Central memory CD4-positive, alpha-beta T cell (primary cell): ENCODE results near the gene PSTPIP1.

Source experiments
- DNase-seq: peaks from one replicate; pipeline ENCODE4 v3.0.0; 2022

Gene PSTPIP1

GRCh38 chr15:77032052-77032646 lies 37.2 kb downstream of the PSTPIP1 start:
- no peak for DNase-seq

- DNase-seq = no peak
Observed at GRCh38 chr15:77032647-77033416, 37.9 kb downstream of the PSTPIP1 start.

- no peak for DNase-seq
Observed at GRCh38 chr15:77033417-77033728, 38.4 kb downstream of the PSTPIP1 start.

- DNase-seq = no peak
Observed at GRCh38 chr15:77033729-77034671, 39.1 kb downstream of the PSTPIP1 start.

- DNase-seq = no peak
Observed at GRCh38 chr15:77034695-77035489, 40.0 kb downstream of the PSTPIP1 start.

DNA sequence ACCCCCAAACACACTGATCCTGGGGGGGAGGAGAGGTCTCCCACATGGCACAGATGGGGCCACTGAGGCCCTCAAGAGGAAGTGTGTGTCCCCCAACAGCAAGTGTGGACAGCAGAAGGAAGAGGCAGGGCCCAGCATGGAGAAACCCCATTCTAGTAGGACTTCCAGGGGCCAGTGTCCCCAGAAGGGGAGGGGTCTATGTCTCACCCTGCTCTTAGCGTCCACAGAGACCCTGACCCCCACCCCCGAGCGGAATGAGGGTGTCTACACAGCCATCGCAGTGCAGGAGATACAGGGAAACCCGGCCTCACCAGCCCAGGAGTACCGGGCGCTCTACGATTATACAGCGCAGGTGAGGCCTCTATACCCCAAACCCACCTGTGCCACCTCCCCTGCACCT lies 40.7 kb downstream of the PSTPIP1 start:
- DNase-seq = no peak

DNA sequence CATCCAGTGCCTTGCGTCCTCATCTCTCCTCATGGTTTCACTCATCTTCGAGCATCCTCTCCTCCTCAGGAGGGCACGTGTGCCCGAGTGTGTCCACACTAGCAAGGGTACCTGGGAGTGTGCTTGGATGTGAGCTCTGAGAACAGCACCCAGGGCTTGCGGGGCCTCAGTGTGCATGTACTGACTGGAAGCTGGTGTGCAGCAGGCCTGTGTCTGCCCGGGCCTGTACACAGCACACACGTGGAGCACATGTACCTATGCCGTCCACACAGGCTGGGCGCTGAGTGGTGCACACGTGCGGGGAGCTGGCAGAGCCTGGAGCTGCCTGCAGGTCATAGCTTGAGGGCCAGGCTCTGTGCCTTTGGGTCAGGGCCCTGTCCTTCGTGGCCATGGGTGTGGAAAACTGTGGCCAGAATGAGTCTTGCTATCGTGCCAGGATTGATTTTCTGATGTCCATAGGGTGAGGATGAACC lies 41.1 kb downstream of the PSTPIP1 start:
- no peak for DNase-seq

- no peak for DNase-seq
Observed at GRCh38 chr15:77036537-77037387, 41.8 kb downstream of the PSTPIP1 start.

GRCh38 chr15:77037388-77038209 lies 42.7 kb downstream of the PSTPIP1 start:
- no peak for DNase-seq

DNA sequence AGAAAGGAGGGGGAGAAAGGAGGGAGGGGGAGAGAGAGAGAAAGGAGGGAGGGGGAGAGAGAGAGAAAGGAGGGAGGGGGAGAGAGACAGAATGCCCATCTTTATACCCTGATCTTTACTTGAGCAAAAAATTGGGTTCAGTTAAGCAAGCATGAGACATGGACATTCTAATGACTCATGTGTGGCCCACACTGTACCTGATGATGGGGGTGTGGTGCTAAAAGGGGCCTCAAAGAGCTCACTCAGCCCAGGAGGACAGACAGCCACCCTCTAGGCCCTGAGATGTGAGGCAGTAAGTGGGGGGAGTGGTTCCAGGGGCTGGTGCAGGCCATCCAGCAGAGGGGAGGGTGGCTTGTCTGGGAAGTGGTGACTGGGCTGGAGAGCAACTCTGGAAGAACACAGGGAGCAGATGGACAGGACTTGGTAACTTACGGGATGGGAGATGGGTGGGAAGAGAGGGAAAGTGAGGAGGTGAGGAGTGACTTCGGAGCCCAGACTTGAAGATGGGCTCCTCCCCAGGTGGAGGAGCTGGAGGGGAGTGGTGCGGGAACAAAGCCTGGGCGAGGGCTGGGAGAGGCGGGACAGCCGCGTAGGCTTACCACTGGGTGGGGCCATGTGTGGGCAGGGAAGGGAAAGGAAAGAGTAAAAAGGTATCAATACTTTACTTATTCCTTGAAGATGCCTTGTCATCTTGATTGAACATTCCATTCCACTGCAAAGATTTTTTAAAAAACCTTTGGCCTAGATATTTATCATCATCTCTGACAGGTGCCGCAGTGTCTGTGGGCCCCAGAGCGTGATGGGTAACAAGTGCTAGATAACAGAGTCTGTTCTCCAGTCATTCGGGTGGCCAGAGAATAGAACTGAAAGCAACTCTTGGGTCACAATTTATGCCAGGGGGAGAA lies 43.6 kb downstream of the PSTPIP1 start:
- no peak for DNase-seq

- no peak for DNase-seq
Observed at GRCh38 chr15:77039217-77039533, 44.2 kb downstream of the PSTPIP1 start.

GRCh38 chr15:77039848-77040247 lies 44.9 kb downstream of the PSTPIP1 start:
- DNase-seq = no peak

GRCh38 chr15:77040673-77041072 lies 45.7 kb downstream of the PSTPIP1 start:
- no peak for DNase-seq

- DNase-seq = no peak
Observed at GRCh38 chr15:77042245-77042919, 47.5 kb downstream of the PSTPIP1 start.

- DNase-seq = no peak
Observed at GRCh38 chr15:77042955-77043920, 48.3 kb downstream of the PSTPIP1 start.

DNA sequence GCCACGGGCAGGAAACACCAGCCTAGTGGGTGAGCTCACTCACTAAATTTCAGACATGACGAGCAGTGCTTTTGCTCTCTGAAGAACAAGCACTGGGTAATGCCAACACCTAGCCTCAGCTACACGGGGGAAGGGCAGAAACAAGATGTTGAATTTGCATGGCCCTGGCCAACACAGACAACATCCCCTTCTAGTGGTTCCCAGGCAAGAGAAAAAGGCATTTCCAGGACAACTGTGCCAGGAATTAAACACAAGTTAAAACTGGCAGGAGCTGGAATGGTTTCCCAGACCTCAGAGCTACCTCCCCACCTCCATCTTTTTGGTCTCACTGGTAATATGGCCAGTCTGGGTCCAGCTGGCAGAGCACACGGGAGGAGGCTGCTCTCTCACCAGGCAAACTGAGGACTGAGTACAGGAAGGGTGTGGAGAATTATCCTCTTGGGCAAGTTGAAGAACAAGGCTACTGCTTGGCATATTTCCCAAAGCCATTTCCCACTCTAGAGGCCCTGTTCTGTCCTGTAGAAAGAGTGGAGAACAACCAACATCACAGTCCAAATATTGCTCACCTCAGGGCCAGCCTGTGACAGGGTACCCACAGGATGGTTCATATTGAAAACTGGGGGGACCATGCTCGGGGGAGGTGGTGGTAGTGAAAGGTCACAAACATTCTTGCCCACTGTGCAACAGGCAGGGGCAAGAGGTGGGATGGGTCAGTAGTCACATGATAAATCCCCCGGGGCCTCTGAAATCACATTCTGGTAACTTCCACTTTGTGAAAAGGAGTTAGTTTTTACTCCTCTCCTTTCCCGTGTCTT lies 49.5 kb downstream of the PSTPIP1 start:
- DNase-seq = no peak

GRCh38 chr15:77045985-77046384 lies 51.1 kb downstream of the PSTPIP1 start:
- DNase-seq = no peak
